Naive thymus-derived CD4-positive, alpha-beta T cell (primary cell): ENCODE results near the gene THRA. TPM values are rescaled to one million over a fixed set of nuclear protein-coding genes. Genes with fewer than 3 reads are reported as not detected.

ENCODE experiments used
- ATAC-seq: fragments of 150-1000 bp; cut with Tn5 transposase; 2 replicates; pipeline ENCODE4 v1.10.0; 2021; ENCODE audit warnings: mild to moderate bottlenecking, moderate library complexity
- CTCF ChIA-PET: fragments of 350-600 bp; sonication (Branson Sonifier 250); formaldehyde crosslinking; loops from one replicate; lab custom pipeline; 2021; ENCODE audit warnings: antibody characterized with exemption; lab: Charles Lee
- POLR2A ChIA-PET: fragments of 350-600 bp; sonication (Branson Sonifier 250); formaldehyde crosslinking; loops from one replicate; lab custom pipeline; 2021; ENCODE audit warnings: antibody characterized with exemption, inconsistent platforms; lab: Charles Lee
- DNase-seq, 9 donors: peaks; one replicate each; pipeline versions ENCODE4 v3.0.0 to v3.0.0-alpha.2; 2020 to 2022; ENCODE audit warnings: mixed read lengths in 1 of 9
- H3K27ac ChIP-seq: one replicate; pipeline ENCODE4 v1.7.0; 2013; ENCODE audit warnings: mild to moderate bottlenecking, low read depth, low read length, moderate library complexity
- H3K27me3 ChIP-seq, 2 donors: one replicate each; pipeline ENCODE4 v1.7.0; 2013; ENCODE audit warnings: low read length in 2 of 2, mild to moderate bottlenecking in 2 of 2, moderate library complexity in 2 of 2; ENCODE audit not compliant: control insufficient read depth in 2 of 2, insufficient read depth in 2 of 2
- H3K36me3 ChIP-seq, 3 experiments: 1 replicate in 2 of 3; 2 replicates in 1 of 3; pipeline ENCODE4 v1.7.0; 2013; ENCODE audit warnings: low read length in 3 of 3, mild to moderate bottlenecking in 3 of 3, moderate library complexity in 1 of 3; ENCODE audit not compliant: insufficient read depth in 3 of 3, control insufficient read depth in 2 of 3
- H3K4me1 ChIP-seq, 2 donors: one replicate each; pipeline ENCODE4 v1.7.0; 2013; ENCODE audit warnings: low read length in 2 of 2, mild to moderate bottlenecking in 2 of 2, moderate library complexity in 1 of 2; ENCODE audit not compliant: control insufficient read depth in 2 of 2, insufficient read depth in 2 of 2
- H3K4me3 ChIP-seq: 2 replicates; pipeline ENCODE4 v1.7.0; 2013; ENCODE audit warnings: mild to moderate bottlenecking, low read length
- H3K9me3 ChIP-seq, 3 experiments: 1 replicate in 2 of 3; 2 replicates in 1 of 3; pipeline ENCODE4 v1.7.0; 2013; ENCODE audit warnings: low read length in 3 of 3; ENCODE audit not compliant: control insufficient read depth in 2 of 3
- H3K27ac Mint-ChIP-seq, 9 donors: one replicate each; pipeline ENCODE4 v1.8.0; 2020 to 2022; ENCODE audit warnings: mixed read lengths in 9 of 9, mild to moderate bottlenecking in 8 of 9, moderate library complexity in 5 of 9, inconsistent platforms in 2 of 9
- H3K27me3 Mint-ChIP-seq, 5 donors: one replicate each; pipeline ENCODE4 v1.8.0; 2021 to 2022; ENCODE audit warnings: mixed read lengths in 5 of 5, mild to moderate bottlenecking in 1 of 5
- H3K36me3 Mint-ChIP-seq, 5 donors: one replicate each; pipeline ENCODE4 v1.8.0; 2020 to 2022; ENCODE audit warnings: mixed read lengths in 5 of 5, mild to moderate bottlenecking in 3 of 5, inconsistent platforms in 1 of 5
- H3K4me1 Mint-ChIP-seq, 7 donors: one replicate each; pipeline ENCODE4 v1.8.0; 2020 to 2022; ENCODE audit warnings: mixed read lengths in 7 of 7, mild to moderate bottlenecking in 3 of 7, inconsistent platforms in 1 of 7
- H3K4me3 Mint-ChIP-seq, 10 donors: one replicate each; pipeline ENCODE4 v1.8.0; 2020 to 2022; ENCODE audit warnings: mild to moderate bottlenecking in 10 of 10, mixed read lengths in 10 of 10, moderate library complexity in 6 of 10, inconsistent platforms in 2 of 10
- H3K9me3 Mint-ChIP-seq, 11 donors: one replicate each; pipeline ENCODE4 v1.8.0; 2020 to 2022; ENCODE audit warnings: mixed read lengths in 11 of 11, mild to moderate bottlenecking in 4 of 11, inconsistent platforms in 1 of 11, moderate library complexity in 1 of 11
- intact Hi-C, 2 donors: fragments of 100-400 bp; cut with micrococcal nuclease; formaldehyde crosslinking; loops; one replicate each; pipeline ENCODE4 v1.15.1; 2023
- polyA plus RNA-seq, 2 donors: library from polyadenylated mRNA; unstranded; fragments of 300-500 nt; fragmentation: Illumina TruSeq; gene quantifications; one replicate each; pipeline ENCODE4 v1.2.3, GENCODE V29; 2021
- total RNA-seq, 6 experiments: library from RNA in 5 of 6; stranded (reverse) in 5 of 6; gene quantifications; 1 replicate in 5 of 6; 2 replicates in 1 of 6; pipeline ENCODE4 v1.2.3 and lab custom pipeline; 2021 to 2026

The THRA gene
- total and polyA plus RNA-seq, 7 experiments from 2014 or later: 3.2 to 55.9 (median 33.5) TPM

DNA sequence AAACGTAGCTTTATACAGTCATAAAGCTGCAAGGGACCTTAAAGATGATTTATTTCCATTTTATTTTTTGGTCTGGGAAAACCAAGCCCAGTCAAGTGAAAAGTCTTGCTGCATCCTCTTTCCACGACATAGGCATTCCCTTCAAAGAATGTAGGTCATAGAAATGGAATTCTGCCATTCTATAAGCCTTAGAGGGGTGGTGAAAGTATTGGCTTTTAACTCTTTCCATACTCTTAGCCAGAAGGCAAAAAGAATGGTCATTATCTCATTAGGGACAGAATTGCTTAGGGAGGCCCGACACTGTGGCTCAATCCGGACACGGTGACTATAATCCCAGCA is 51.1 kb downstream of the THRA start:
- no peak for DNase-seq
- CTCF ChIA-PET: interaction anchor here (0.6 to 7.3 kb wide), 24 partner anchors 9 to 240 kb away, joined by 3 to 134 read pairs (median 12); partner anchors contain the start of genes CASC3, MSL1, NR1D1 and THRA
- Histone ChIP-seq H3K9me3 (no peaks in the 10 kb centered on the region), H3K27ac (peak overlapping the region; percentile 69), H3K36me3 (no peaks in the 10 kb centered on the region), H3K4me1 (peaks cover 46 to 49% of the 10 kb centered on the region in 2 donors), H3K27me3 (no peaks in the 10 kb centered on the region), H3K4me3 (peak overlapping the region; percentile 58)
- no peaks in the 10 kb centered on the region for H3K9me3 Mint-ChIP-seq
- H3K36me3 Mint-ChIP-seq: no peaks in the 10 kb centered on the region
- H3K27ac Mint-ChIP-seq: peak overlapping the region in 8 of 9 donors; percentile 78 to 100 (median 92)
- POLR2A ChIA-PET: interaction anchor here (0.6 to 9.0 kb wide), 15 partner anchors 9 to 1853 kb away, joined by 3 to 291 read pairs (median 6); partner anchors contain the start of genes CASC3, CNP, MED24 and MSL1
- intact Hi-C loops: loop anchor here (1.0 to 5.0 kb wide), 11 partner anchors 7 to 173 kb away; partner anchors contain the start of genes CASC3 (in 2 of the 2), CDC6 (in 2 of the 2), RAPGEFL1 (in 2 of the 2) and MED24 (in 1 of the 2)
- H3K4me1 Mint-ChIP-seq: peaks cover 40 to 66% (median 55%) of the 10 kb centered on the region in 7 donors
- H3K4me3 Mint-ChIP-seq: peak overlapping the region in 9 of 10 donors; percentile 82 to 98 (median 86)
- ATAC-seq: no peak
- H3K27me3 Mint-ChIP-seq: no peaks in the 10 kb centered on the region

DNA sequence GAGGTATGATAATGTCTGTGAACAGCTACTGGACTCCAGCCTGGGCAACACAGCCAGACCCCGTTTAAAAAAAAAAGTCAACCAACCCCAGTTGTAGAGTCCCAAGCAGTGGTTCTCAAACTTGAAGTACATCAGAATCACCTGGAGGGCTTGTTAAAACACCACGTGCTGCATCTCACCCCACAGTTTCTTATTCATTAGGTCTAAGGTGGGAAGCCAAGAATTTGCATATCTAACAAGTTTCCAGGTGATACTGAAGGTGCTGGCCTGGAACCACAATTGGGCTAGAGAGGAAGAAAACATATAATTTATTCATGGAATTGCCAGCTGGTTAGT is 52.3 kb downstream of the THRA start:
- no peak for ATAC-seq
- intact Hi-C loops: no loop called here
- H3K36me3 ChIP-seq: no peaks in the 10 kb centered on the region
- H3K36me3 Mint-ChIP-seq: no peaks in the 10 kb centered on the region
- ChIA-PET CTCF (interaction anchor here (0.8 to 7.3 kb wide), 6 partner anchors 7 to 78 kb away, joined by 6 to 134 read pairs (median 92); partner anchors contain the start of genes MSL1, NR1D1 and THRA), POLR2A (interaction anchor here (0.6 to 9.0 kb wide), 8 partner anchors 9 to 655 kb away, joined by 3 to 291 read pairs (median 6); partner anchors contain the start of genes CASC3 and NR1D1)
- no peak overlapping the region for H3K4me3 Mint-ChIP-seq
- H3K9me3 Mint-ChIP-seq: no peaks in the 10 kb centered on the region
- no peaks in the 10 kb centered on the region for H3K27me3 ChIP-seq
- H3K27ac Mint-ChIP-seq: peak overlapping the region in 3 of 9 donors; percentile 25 to 66 (median 31)
- H3K4me1 Mint-ChIP-seq: peaks cover 31 to 55% (median 43%) of the 10 kb centered on the region in 7 donors
- peaks cover 34 to 37% of the 10 kb centered on the region in 2 donors for H3K4me1 ChIP-seq
- H3K27me3 Mint-ChIP-seq: no peaks in the 10 kb centered on the region
- H3K9me3 ChIP-seq: no peaks in the 10 kb centered on the region
- no peak for DNase-seq
- H3K4me3 ChIP-seq: no peak overlapping the region
- no peak overlapping the region for H3K27ac ChIP-seq

DNA sequence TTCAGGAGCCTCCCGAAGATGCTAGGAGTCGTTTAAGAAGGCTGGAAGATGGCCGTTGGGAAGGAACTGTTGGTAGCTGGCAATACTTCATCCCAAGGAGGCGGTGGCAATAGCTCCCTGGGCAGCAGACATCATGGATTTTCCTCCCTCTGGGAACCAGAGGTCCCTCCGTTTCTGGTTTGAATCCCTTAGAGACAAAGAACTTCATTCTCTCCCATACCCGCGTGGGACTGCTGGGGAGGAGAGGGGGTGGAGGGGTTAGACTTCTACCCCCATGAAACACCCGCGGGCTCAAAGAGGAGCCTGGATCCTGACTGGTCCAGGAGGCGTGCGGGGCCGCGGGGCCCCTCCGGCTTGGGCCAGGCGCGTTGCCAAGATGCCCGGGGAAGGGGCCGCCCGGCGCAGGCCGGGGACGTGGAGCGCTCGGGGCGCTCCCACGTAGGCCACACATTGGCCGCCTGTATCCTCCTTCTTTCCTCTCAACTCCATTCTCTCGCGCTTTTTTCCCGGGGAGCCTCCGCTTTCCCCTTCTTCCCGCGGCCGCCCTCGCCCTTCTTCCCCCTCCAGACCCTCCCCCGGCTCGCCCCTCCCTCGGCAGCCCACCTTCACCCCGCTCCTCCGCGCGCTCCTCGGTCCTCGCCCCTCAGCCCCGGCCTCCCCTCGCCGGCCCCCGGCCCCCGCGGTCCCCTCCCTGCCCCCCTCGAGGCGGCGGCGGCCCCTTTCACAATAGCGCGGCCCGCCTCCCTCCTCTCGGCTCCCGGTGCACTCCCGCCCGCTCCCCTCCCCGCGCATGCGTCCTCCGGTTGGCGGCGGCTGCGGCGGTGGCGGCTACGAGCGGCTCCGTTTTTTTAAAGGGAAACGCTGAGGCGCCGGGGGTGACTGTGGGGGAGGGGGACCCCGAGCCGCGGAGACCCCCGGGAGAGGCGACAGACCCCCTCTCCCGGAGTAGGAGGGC is 58.7 kb downstream of the THRA start, which contains the start of gene MSL1:
Gene MSL1, plus strand, starts transcription at position 791 of the 955 bp plus-strand sequence. CDS start 642 bp downstream, outside the sequence.
- H3K4me3 Mint-ChIP-seq: peak within 1 kb of the TSS; percentile 65 to 99 (median 86)
- Histone ChIP-seq H3K4me3 (peak within 1 kb of the TSS; percentile 86), H3K9me3 (no peaks in the 10 kb centered on the region), H3K4me1 (peaks cover 12 to 16% of the 10 kb centered on the region in 2 donors), H3K27me3 (no peaks in the 10 kb centered on the region), H3K27ac (peak within 1 kb of the TSS; percentile 82), H3K36me3 (peaks cover 0 to 14% (median 0%) of the 10 kb centered on the region in 3 experiments)
- DNase-seq (peak; percentile 81 to 95 (median 86)), ATAC-seq (peak; percentile 82)
- H3K27ac Mint-ChIP-seq: peak within 1 kb of the TSS; percentile 38 to 97 (median 84)
- peaks cover 32 to 47% (median 38%) of the 10 kb centered on the region in 7 donors for H3K4me1 Mint-ChIP-seq
- POLR2A ChIA-PET: interaction anchor here (0.6 to 9.1 kb wide), 16 partner anchors 9 to 708 kb away, joined by 3 to 134 read pairs (median 4); partner anchors contain the start of genes CASC3, NR1D1 and THRA
- CTCF ChIA-PET: interaction anchor here (0.5 to 4.7 kb wide), 5 partner anchors 8 to 162 kb away, joined by 3 to 52 read pairs (median 3); no protein-coding TSS in a partner anchor
- H3K36me3 Mint-ChIP-seq: peaks cover 0 to 10% (median 5%) of the 10 kb centered on the region in 5 donors
- intact Hi-C loops: loop anchor here (1.0 to 5.0 kb wide), 6 partner anchors 8 to 196 kb away; no protein-coding TSS in a partner anchor
- no peaks in the 10 kb centered on the region for H3K9me3 Mint-ChIP-seq
- H3K27me3 Mint-ChIP-seq: no peaks in the 10 kb centered on the region

DNA sequence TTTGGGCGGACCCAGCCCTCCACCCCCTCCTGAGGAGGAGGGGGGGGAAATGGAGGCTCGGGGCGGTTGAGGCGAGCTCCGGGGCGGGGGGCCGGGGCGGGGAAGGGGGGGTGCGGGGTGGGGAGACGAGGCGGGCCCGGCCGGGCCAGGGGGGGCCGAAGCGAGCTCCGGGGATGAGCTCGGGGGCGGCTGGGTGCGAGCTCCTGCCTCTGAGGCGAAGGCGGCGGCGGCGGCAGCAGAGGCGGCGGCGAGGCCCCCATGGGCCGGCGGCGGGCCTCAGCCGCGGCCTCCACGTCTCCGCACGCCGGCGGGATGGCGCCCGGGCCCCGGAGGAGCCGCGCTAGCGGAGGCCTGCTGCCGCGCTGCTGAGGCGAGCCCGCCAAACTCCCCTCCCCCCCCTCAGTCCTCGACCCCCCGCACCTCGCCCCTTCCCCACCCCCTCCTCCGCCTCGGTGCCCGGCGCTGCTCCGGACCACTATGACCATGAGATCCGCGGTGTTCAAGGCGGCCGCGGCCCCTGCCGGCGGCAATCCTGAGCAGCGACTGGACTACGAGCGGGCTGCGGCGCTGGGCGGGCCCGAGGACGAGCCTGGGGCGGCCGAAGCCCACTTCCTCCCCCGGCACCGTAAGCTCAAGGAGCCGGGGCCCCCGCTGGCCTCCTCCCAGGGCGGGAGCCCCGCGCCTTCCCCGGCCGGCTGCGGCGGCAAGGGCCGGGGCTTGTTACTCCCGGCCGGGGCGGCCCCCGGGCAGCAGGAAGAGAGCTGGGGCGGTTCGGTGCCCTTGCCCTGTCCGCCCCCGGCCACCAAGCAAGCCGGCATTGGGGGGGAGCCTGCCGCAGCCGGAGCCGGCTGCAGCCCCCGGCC is 59.6 kb downstream of the THRA start:
- peak overlapping the region in 2 of 9 donors; percentile 38 to 85 for H3K27ac Mint-ChIP-seq
- intact Hi-C loops: loop anchor here (1.0 to 5.0 kb wide), 5 partner anchors 14 to 195 kb away; no protein-coding TSS in a partner anchor
- CTCF ChIA-PET: interaction anchor here (1.6 to 4.7 kb wide), 3 partner anchors 9 to 46 kb away, joined by 3 to 52 read pairs (median 6); partner anchors contain the start of gene NR1D1

DNA sequence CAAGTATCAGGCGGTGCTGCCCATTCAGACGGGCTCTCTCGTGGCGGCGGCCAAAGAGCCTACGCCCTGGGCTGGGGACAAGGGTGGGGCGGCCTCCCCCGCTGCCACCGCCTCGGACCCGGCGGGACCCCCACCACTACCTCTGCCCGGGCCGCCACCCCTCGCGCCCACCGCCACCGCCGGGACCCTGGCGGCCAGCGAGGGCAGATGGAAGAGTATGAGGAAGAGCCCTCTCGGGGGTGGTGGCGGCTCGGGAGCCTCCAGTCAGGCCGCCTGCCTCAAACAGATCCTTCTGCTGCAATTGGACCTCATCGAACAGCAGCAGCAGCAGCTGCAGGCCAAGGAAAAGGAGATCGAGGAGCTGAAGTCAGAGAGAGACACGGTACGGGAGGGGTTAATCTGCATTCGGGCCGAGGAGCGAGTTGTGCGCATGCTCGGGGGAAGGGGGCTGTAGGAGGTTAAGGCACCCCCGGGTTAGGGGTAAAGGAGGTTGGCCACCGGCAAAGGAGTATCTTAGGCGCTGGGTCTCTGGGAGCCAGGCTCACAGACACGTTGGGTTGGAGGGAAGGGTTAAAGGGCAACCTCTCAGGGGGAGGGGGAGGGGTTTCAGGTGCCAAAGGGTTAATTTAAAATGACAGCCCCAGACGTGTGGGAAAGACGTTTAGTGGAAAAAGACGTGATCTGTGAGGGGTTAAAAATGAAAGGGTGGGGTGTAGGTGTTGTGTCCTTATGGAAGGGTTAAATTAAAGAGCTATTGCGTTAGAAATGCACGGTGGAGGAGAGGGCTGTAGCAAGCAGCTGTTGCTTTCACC is 60.4 kb downstream of the THRA start:
- peak; percentile 23 to 71 (median 59) for DNase-seq
- Mint-ChIP-seq H3K27ac (peak overlapping the region; percentile 80 to 94 (median 87)), H3K36me3 (peaks cover 0 to 15% (median 9%) of the 10 kb centered on the region in 5 donors), H3K4me1 (peaks cover 29 to 47% (median 41%) of the 10 kb centered on the region in 7 donors), H3K9me3 (peaks cover 0 to 1% (median 0%) of the 10 kb centered on the region in 11 donors), H3K27me3 (no peaks in the 10 kb centered on the region), H3K4me3 (peak overlapping the region; percentile 83 to 99 (median 93))
- Histone ChIP-seq H3K4me3 (peak overlapping the region; percentile 86), H3K4me1 (peaks cover 12 to 16% of the 10 kb centered on the region in 2 donors), H3K27me3 (no peaks in the 10 kb centered on the region), H3K36me3 (peaks cover 0 to 25% (median 0%) of the 10 kb centered on the region in 3 experiments), H3K27ac (peak overlapping the region; percentile 82), H3K9me3 (no peaks in the 10 kb centered on the region)
- POLR2A ChIA-PET: interaction anchor here (0.8 to 9.1 kb wide), 19 partner anchors 8 to 196 kb away, joined by 3 to 134 read pairs (median 5); partner anchors contain the start of genes CASC3, MED24, NR1D1 and ORMDL3
- intact Hi-C loops: loop anchor here (1.0 to 5.0 kb wide), 8 partner anchors 10 to 194 kb away; partner anchors contain the start of gene CASC3 (in 2 of the 2)
- ATAC-seq: peak; percentile 39
- CTCF ChIA-PET: interaction anchor here (0.9 to 4.7 kb wide), 9 partner anchors 9 to 117 kb away, joined by 3 to 52 read pairs (median 5); partner anchors contain the start of genes CASC3 and NR1D1

More for the DNA sequence above, 59.6 kb downstream of the THRA start:
- peaks cover 0 to 13% (median 9%) of the 10 kb centered on the region in 5 donors for H3K36me3 Mint-ChIP-seq
- peaks cover 32 to 51% (median 41%) of the 10 kb centered on the region in 7 donors for H3K4me1 Mint-ChIP-seq
- peaks cover 0 to 1% (median 0%) of the 10 kb centered on the region in 11 donors for H3K9me3 Mint-ChIP-seq
- Histone ChIP-seq H3K27ac (peak overlapping the region; percentile 82), H3K27me3 (no peaks in the 10 kb centered on the region), H3K9me3 (no peaks in the 10 kb centered on the region), H3K4me1 (peaks cover 12 to 16% of the 10 kb centered on the region in 2 donors), H3K36me3 (peaks cover 0 to 22% (median 0%) of the 10 kb centered on the region in 3 experiments), H3K4me3 (peak overlapping the region; percentile 86)
- H3K27me3 Mint-ChIP-seq: no peaks in the 10 kb centered on the region
- peak overlapping the region in 7 of 10 donors; percentile 82 to 99 (median 90) for H3K4me3 Mint-ChIP-seq
- POLR2A ChIA-PET: interaction anchor here (0.7 to 9.1 kb wide), 14 partner anchors 11 to 68 kb away, joined by 3 to 134 read pairs (median 6); partner anchors contain the start of genes CASC3, MED24, NR1D1 and THRA
- ATAC-seq: peak; percentile 61
- DNase-seq: peak in 4 of 9 donors; percentile 27 to 48 (median 32)
